Panc1 (cell line): ENCODE data around the gene GPR162.

Experiments
- POLR2AphosphoS5 ChIP-seq: IDR thresholded peaks from 2 replicates; pipeline ENCODE4 v1.6.1; 2012; ENCODE audit warnings: mild to moderate bottlenecking, low read depth, low read length, moderate library complexity
- TF ChIP-seq, protein P1 (sequence below): fragments of 450-650 bp; IDR thresholded peaks from 2 replicates; pipeline ENCODE4 v1.5.1; 2017; ENCODE audit warnings: mild to moderate bottlenecking

DNA sequence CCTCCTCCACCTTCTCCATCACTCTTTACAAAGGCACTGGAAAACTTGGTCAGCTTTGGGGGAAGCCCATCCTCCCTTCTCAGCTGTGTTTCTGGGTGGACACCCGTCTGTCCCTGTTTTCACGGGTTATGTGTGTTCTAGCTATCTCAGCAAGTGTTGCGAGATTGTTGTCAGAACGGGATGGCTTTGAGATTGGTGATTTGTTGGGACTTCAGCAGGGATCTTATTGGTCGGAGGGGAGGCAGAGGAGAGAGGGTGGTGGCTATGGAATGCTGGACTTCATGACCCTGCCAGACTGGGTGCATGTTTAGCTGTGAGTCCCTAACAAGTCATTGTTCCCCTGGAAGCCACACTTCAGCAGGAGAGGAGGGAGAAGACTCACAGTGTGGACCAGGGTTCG lies 32.4 kb downstream of the GPR162 start:
- TF ChIP-seq, protein P1, sequence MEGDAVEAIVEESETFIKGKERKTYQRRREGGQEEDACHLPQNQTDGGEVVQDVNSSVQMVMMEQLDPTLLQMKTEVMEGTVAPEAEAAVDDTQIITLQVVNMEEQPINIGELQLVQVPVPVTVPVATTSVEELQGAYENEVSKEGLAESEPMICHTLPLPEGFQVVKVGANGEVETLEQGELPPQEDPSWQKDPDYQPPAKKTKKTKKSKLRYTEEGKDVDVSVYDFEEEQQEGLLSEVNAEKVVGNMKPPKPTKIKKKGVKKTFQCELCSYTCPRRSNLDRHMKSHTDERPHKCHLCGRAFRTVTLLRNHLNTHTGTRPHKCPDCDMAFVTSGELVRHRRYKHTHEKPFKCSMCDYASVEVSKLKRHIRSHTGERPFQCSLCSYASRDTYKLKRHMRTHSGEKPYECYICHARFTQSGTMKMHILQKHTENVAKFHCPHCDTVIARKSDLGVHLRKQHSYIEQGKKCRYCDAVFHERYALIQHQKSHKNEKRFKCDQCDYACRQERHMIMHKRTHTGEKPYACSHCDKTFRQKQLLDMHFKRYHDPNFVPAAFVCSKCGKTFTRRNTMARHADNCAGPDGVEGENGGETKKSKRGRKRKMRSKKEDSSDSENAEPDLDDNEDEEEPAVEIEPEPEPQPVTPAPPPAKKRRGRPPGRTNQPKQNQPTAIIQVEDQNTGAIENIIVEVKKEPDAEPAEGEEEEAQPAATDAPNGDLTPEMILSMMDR = no peak
- TF ChIP-seq POLR2AphosphoS5 = no peak
